GM12878 (cell line): ENCODE data around the gene CCDC138.

Experiments used
- CHD2 ChIP-seq: IDR thresholded peaks from 2 replicates; pipeline ENCODE4 v1.6.1; 2011; ENCODE audit warnings: low read depth, low read length, improper control_type of control experiment, borderline replicate concordance
- CREM ChIP-seq: IDR thresholded peaks from 2 replicates; pipeline ENCODE4 v1.6.1; 2014; ENCODE audit warnings: antibody characterized with exemption, low read depth
- CTCF ChIP-seq, 3 experiments: IDR thresholded peaks in 2 of 3; conservative IDR thresholded peaks in 1 of 3; 2 replicates each; pipeline ENCODE4 v1.5.1; 2011; ENCODE audit warnings: low read depth in 3 of 3, low read length in 3 of 3, mild to moderate bottlenecking in 3 of 3, control low read depth in 2 of 3, moderate library complexity in 2 of 3, inconsistent platforms in 1 of 3, mixed read lengths in 1 of 3; ENCODE audit not compliant: control insufficient read depth in 2 of 3, insufficient read depth in 1 of 3; ENCODE audit errors: extremely low read depth in 1 of 3
- FOXM1 ChIP-seq: IDR thresholded peaks from 2 replicates; pipeline ENCODE4 v1.6.1; 2012; ENCODE audit warnings: low read depth, mild to moderate bottlenecking, inconsistent platforms, low read length, moderate library complexity
- GABPA ChIP-seq: IDR thresholded peaks from 2 replicates; pipeline ENCODE4 v1.6.1; 2014; ENCODE audit warnings: antibody characterized with exemption, low read depth, mild to moderate bottlenecking, inconsistent platforms
- PBX3 ChIP-seq: IDR thresholded peaks from 2 replicates; pipeline ENCODE4 v1.6.1; 2011; ENCODE audit warnings: mild to moderate bottlenecking, low read depth, low read length, moderate library complexity; ENCODE audit not compliant: insufficient replicate concordance
- PKNOX1 ChIP-seq: fragments of 450-650 bp; IDR thresholded peaks from 2 replicates; pipeline ENCODE4 v1.6.1; 2016; ENCODE audit warnings: mild to moderate bottlenecking
- POLR2A ChIP-seq: IDR thresholded peaks from 2 replicates; pipeline ENCODE4 v1.6.1; 2011; ENCODE audit warnings: low read depth, mild to moderate bottlenecking, low read length
- RAD51 ChIP-seq: fragments of 450-650 bp; IDR thresholded peaks from 2 replicates; pipeline ENCODE4 v1.6.1; 2016; ENCODE audit warnings: moderate library complexity, mild to moderate bottlenecking, inconsistent platforms
- REST ChIP-seq: IDR thresholded peaks from 2 replicates; pipeline ENCODE4 v1.6.1; 2012; ENCODE audit warnings: mild to moderate bottlenecking, low read depth, low read length
- SMARCA5 ChIP-seq: fragments of 450-650 bp; IDR thresholded peaks from 2 replicates; pipeline ENCODE4 v1.6.1; 2017; ENCODE audit warnings: mild to moderate bottlenecking
- USF2 ChIP-seq: IDR thresholded peaks from 2 replicates; pipeline ENCODE4 v1.6.1; 2011; ENCODE audit warnings: low read depth, low read length, improper control_type of control experiment, borderline replicate concordance

GRCh38 chr2:108805032-108805431 is 18.5 kb downstream of the CCDC138 start:
- TF ChIP-seq CHD2 (no peak), GABPA (no peak), PKNOX1 (no peak), CTCF (IDR thresholded peaks at IDR 0.05 in 2 of 3, conservative IDR thresholded peaks at IDR 0.05 in 1 of 3; ENCODE audit: control insufficient read depth in 2 of 3, extremely low read depth in 1 of 3, insufficient read depth in 1 of 3, low read depth in 3 of 3, low read length in 3 of 3) (no peak), CREM (no peak), FOXM1 (no peak), RAD51 (no peak), USF2 (no peak), REST (no peak), POLR2A (no peak), PBX3 (no peak), SMARCA5 (no peak)
